OCI-LY7 (cell line): ENCODE results near the gene SRGN. TPM values are rescaled to one million over a fixed set of nuclear protein-coding genes. Genes with fewer than 3 reads are reported as not detected.

Source experiments
- small RNA-seq: library from RNA; depleted of rRNA; stranded (forward); fragments of <200 nt; gene quantifications from one replicate; pipeline ENCODE3, GENCODE V24; 2014
- total RNA-seq, 2 experiments: library from RNA; depleted of rRNA in 1 of 2; stranded (reverse); fragments of >200 nt in 1 of 2; shearing (Covaris generic) in 1 of 2; gene quantifications; 2 replicates each; pipeline ENCODE4 v1.2.3, GENCODE V29; 2014 to 2022

The SRGN gene
- total RNA-seq, 2 experiments from 2014 or later, result 5.8 to 16.3 TPM

Small RNAs within 50 kb of the gene (small RNA-seq; reads per million reads assigned to genes)
- gene RF00017, result not detected

Other genes starting within 250 kb of the SRGN start
- gene DDX50, start 186.8 kb upstream of the SRGN start, total RNA-seq (2014; rRNA removed; shearing (Covaris generic)), result 29.0 and 31.1 TPM in 2 replicates
- gene DDX50, start 186.8 kb upstream of the SRGN start, total RNA-seq (2022), result 49.1 and 51.3 TPM in 2 replicates
- gene DDX21, start 131.9 kb upstream of the SRGN start, total RNA-seq (2014; rRNA removed; shearing (Covaris generic)), result 107 and 133 TPM in 2 replicates
- gene DDX21, start 131.9 kb upstream of the SRGN start, total RNA-seq (2022), result 135 and 159 TPM in 2 replicates
- 11.9 and 12.6 TPM in 2 replicates for gene KIFBP, start 99.3 kb upstream of the SRGN start, total RNA-seq (2014; rRNA removed; shearing (Covaris generic))
- 5.4 and 6.6 TPM in 2 replicates for gene KIFBP, start 99.3 kb upstream of the SRGN start, total RNA-seq (2022)
- gene VPS26A, start 36.1 kb downstream of the SRGN start, total RNA-seq (2014; rRNA removed; shearing (Covaris generic)), result 9.9 and 10.0 TPM in 2 replicates
- 33.6 and 41.7 TPM in 2 replicates for gene VPS26A, start 36.1 kb downstream of the SRGN start, total RNA-seq (2022)
- gene SUPV3L1, start 92.1 kb downstream of the SRGN start, total RNA-seq (2014; rRNA removed; shearing (Covaris generic)), result 26.5 and 27.0 TPM in 2 replicates
- gene SUPV3L1, start 92.1 kb downstream of the SRGN start, total RNA-seq (2022), result 40.9 and 47.9 TPM in 2 replicates
- gene HKDC1, start 132.2 kb downstream of the SRGN start, total RNA-seq (2014; rRNA removed; shearing (Covaris generic)), result not detected in 2 replicates
- not detected in 2 replicates for gene HKDC1, start 132.2 kb downstream of the SRGN start, total RNA-seq (2022)
- 9.7 and 13.1 TPM in 2 replicates for gene HK1, start 190.4 kb downstream of the SRGN start, total RNA-seq (2014; rRNA removed; shearing (Covaris generic))
- 23.1 and 31.5 TPM in 2 replicates for gene HK1, start 190.4 kb downstream of the SRGN start, total RNA-seq (2022)